Progenitor cell of endocrine pancreas (in vitro differentiated cells): Measurements from ENCODE around the gene PXMP4. TPM values are rescaled to one million over a fixed set of nuclear protein-coding genes. Genes with fewer than 3 reads are reported as not detected.

Experiments used
- DNase-seq: peaks from one replicate; pipeline ENCODE4 v3.0.0; 2021; ENCODE audit warnings: low spot score; ENCODE audit not compliant: unreplicated experiment
- H3K27ac Mint-ChIP-seq: 2 replicates; pipeline ENCODE4 v1.8.0; 2021; ENCODE audit warnings: mild to moderate bottlenecking, moderate library complexity, mixed read lengths
- H3K27me3 Mint-ChIP-seq: 2 replicates; pipeline ENCODE4 v1.8.0; 2021; ENCODE audit warnings: mixed read lengths
- H3K36me3 Mint-ChIP-seq: 2 replicates; pipeline ENCODE4 v1.8.0; 2022; ENCODE audit warnings: mixed read lengths; ENCODE audit not compliant: insufficient read depth
- H3K4me1 Mint-ChIP-seq: 2 replicates; pipeline ENCODE4 v1.8.0; 2021; ENCODE audit warnings: low read depth, mixed read lengths
- H3K4me3 Mint-ChIP-seq: 2 replicates; pipeline ENCODE4 v1.8.0; 2021; ENCODE audit warnings: low read depth, mild to moderate bottlenecking, moderate library complexity, mixed read lengths
- H3K9me3 Mint-ChIP-seq: 2 replicates; pipeline ENCODE4 v1.8.0; 2021; ENCODE audit warnings: low read depth, mixed read lengths
- CTCF ChIP-seq: fragments of 200-600 bp; sonication (generic); IDR thresholded peaks from one replicate; pipeline ENCODE4 v1.5.0; 2021; ENCODE audit warnings: antibody characterized with exemption, mild to moderate bottlenecking; ENCODE audit not compliant: unreplicated experiment
- total RNA-seq: library from RNA; stranded (reverse); gene quantifications from 2 replicates; pipeline ENCODE4 v1.2.1, GENCODE V29; 2021

PXMP4 gene
- total RNA-seq, 1 donor from 2014 or later, result 5.0 TPM

- H3K4me3 Mint-ChIP-seq, result no peak overlapping the region
- peaks cover 6% of the 10 kb centered on the region for H3K4me1 Mint-ChIP-seq
- no peak overlapping the region for H3K27ac Mint-ChIP-seq
- no peaks in the 10 kb centered on the region for H3K27me3 Mint-ChIP-seq
- no peak for TF ChIP-seq CTCF
- no peak for DNase-seq
- peaks cover 19% of the 10 kb centered on the region for H3K36me3 Mint-ChIP-seq
- H3K9me3 Mint-ChIP-seq, result peaks cover 22% of the 10 kb centered on the region
These were observed 20.1 kb upstream of the PXMP4 start for GRCh38 chr20:33740189-33740588.

GRCh38 chr20:33739493-33739892 lies 19.4 kb upstream of the PXMP4 start:
- Mint-ChIP-seq H3K27me3 (no peaks in the 10 kb centered on the region), H3K27ac (no peak overlapping the region), H3K4me3 (no peak overlapping the region), H3K4me1 (peaks cover 6% of the 10 kb centered on the region), H3K9me3 (peaks cover 22% of the 10 kb centered on the region), H3K36me3 (peaks cover 18% of the 10 kb centered on the region)
- no peak for TF ChIP-seq CTCF
- DNase-seq, result no peak

- peaks cover 22% of the 10 kb centered on the region for H3K9me3 Mint-ChIP-seq
- H3K27me3 Mint-ChIP-seq, result no peaks in the 10 kb centered on the region
- no peak for DNase-seq
- no peak overlapping the region for H3K4me3 Mint-ChIP-seq
- no peak for TF ChIP-seq CTCF
- H3K36me3 Mint-ChIP-seq, result peaks cover 21% of the 10 kb centered on the region
- H3K4me1 Mint-ChIP-seq, result peaks cover 15% of the 10 kb centered on the region
- H3K27ac Mint-ChIP-seq, result no peak overlapping the region
These were observed 16.9 kb upstream of the PXMP4 start for GRCh38 chr20:33736962-33737361.

GRCh38 chr20:33733654-33734576 lies 13.8 kb upstream of the PXMP4 start:
- TF ChIP-seq CTCF, result no peak
- peak overlapping the region; percentile 14 for H3K4me3 Mint-ChIP-seq
- peaks cover 21% of the 10 kb centered on the region for H3K4me1 Mint-ChIP-seq
- H3K27me3 Mint-ChIP-seq, result no peaks in the 10 kb centered on the region
- peak overlapping the region; percentile 36 for H3K27ac Mint-ChIP-seq
- peaks cover 22% of the 10 kb centered on the region for H3K9me3 Mint-ChIP-seq
- peaks cover 21% of the 10 kb centered on the region for H3K36me3 Mint-ChIP-seq
- no peak for DNase-seq

- peaks cover 15% of the 10 kb centered on the region for H3K9me3 Mint-ChIP-seq
- H3K36me3 Mint-ChIP-seq, result peaks cover 17% of the 10 kb centered on the region
- TF ChIP-seq CTCF, result peak; percentile 19
- peak overlapping the region; percentile 75 for H3K4me3 Mint-ChIP-seq
- H3K27ac Mint-ChIP-seq, result peak overlapping the region; percentile 94
- no peaks in the 10 kb centered on the region for H3K27me3 Mint-ChIP-seq
- H3K4me1 Mint-ChIP-seq, result peaks cover 21% of the 10 kb centered on the region
- DNase-seq, result no peak
These were observed 12.3 kb upstream of the PXMP4 start for GRCh38 chr20:33732166-33732970.
